Measurements from ENCODE around the gene NSRP1.

NSRP1 gene

DNA sequence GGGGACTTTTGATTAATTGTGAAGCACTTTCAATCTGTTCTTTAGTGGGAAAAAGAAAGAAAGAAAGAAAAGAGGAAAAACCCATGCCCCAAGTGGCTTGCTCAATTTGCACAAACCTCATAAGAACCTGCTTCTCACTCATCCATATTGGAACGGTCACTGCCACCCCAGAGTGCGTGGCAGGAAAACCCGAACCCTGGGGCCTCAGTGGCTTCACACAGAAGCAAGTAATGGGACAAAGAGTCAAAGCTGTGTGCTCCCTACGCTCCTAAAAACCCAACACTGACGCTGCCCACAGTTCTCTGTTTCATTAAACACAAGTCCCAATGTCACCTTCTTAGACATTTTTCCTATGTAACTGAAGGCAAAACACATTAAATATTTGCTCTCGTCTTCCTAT, 117.7 kb downstream of the NSRP1 start:
- no peak for DNase-seq (ENCODE audit: insufficient read length, low spot score)
- FAIRE-seq: no peak
- TF ChIP-seq, protein P1, sequence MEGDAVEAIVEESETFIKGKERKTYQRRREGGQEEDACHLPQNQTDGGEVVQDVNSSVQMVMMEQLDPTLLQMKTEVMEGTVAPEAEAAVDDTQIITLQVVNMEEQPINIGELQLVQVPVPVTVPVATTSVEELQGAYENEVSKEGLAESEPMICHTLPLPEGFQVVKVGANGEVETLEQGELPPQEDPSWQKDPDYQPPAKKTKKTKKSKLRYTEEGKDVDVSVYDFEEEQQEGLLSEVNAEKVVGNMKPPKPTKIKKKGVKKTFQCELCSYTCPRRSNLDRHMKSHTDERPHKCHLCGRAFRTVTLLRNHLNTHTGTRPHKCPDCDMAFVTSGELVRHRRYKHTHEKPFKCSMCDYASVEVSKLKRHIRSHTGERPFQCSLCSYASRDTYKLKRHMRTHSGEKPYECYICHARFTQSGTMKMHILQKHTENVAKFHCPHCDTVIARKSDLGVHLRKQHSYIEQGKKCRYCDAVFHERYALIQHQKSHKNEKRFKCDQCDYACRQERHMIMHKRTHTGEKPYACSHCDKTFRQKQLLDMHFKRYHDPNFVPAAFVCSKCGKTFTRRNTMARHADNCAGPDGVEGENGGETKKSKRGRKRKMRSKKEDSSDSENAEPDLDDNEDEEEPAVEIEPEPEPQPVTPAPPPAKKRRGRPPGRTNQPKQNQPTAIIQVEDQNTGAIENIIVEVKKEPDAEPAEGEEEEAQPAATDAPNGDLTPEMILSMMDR (IDR thresholded peaks at IDR 0.05; ENCODE audit: insufficient read depth, missing control alignments): no peak

DNA sequence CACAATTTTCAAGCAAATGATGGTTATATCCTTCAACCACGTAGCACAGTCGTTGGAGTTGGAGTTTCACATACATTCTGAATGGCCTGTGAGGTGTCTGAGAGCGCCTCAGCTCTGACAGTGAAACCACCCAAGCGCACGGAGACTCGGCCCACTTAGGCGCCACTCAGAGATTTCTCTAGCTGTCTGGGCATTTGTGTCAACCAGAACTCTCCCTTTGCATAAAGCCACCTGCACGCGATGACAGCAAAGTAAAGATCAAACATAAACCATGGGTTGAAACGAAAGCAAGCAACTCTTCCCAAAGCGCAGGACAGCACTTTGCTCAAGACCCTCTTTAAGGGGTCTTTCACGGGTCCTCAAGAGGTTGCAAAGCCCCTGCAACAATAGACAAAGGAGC, 118.3 kb downstream of the NSRP1 start:
- DNase-seq (ENCODE audit: insufficient read length, low spot score) (no peak), FAIRE-seq (no peak)
- TF ChIP-seq, protein P1 (IDR thresholded peaks at IDR 0.05; ENCODE audit: insufficient read depth, missing control alignments): no peak

DNA sequence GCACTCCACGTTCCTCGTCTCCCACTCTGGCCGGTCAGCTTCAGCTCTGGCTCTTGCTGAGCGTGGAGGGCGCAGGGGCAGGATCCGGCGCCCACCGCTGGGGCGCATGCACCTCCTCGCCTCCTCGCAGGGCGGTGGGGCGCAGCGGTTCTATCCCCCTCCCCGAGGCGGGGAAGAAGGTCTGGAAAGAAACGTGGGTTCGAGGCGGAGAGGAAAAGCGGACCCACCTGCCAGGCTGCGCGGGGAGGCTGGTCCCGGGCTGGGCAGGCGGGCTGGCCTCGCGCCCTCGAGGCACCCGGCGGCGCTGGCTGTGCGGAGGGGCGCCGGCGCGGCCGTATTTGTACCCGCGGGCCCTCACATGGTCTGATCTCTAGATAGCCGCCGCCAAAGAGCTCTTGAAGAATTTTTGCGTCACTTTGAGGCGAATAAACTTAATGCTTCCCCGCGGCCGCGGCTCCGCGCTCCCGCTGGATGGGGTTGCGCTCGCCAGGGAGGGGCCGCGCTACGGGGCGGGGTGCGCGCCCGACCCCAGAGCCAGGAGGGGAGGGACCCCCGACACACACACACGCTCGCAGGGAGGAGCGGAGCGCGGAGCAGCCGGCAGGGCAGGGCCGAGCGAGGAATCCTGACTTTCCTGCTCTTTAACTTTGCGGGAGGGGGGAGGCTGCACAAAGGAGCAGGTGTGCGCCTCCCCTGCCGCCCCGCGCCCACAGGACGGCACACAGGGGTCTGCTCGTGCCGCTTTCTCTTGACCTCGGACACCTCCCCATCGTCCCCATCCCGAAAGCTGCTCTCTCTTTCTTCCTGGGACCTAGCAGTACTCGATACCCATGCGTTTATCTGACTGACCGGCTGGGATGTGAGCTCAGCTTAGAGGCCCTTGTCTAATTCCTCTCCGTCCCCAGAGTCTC, 119.0 kb downstream of the NSRP1 start, which contains the start of gene SLC6A4:
Gene SLC6A4 (minus strand): TSS at position 312 of the 911 bp plus-strand sequence. CDS start 13,739 bp downstream, outside the sequence.
- DNase-seq (ENCODE audit: insufficient read length, low spot score) (no peak), FAIRE-seq (no peak)

More for the DNA sequence above, 119.0 kb downstream of the NSRP1 start, which contains the start of gene SLC6A4:
- TF ChIP-seq, protein P1 (IDR thresholded peaks at IDR 0.05; ENCODE audit: insufficient read depth, missing control alignments): no peak
